ENCODE results near the gene FLNA.

GRCh38 chrX:154384284-154384892, 10.0 kb upstream of the FLNA start:
- TF ChIP-seq, protein P1, sequence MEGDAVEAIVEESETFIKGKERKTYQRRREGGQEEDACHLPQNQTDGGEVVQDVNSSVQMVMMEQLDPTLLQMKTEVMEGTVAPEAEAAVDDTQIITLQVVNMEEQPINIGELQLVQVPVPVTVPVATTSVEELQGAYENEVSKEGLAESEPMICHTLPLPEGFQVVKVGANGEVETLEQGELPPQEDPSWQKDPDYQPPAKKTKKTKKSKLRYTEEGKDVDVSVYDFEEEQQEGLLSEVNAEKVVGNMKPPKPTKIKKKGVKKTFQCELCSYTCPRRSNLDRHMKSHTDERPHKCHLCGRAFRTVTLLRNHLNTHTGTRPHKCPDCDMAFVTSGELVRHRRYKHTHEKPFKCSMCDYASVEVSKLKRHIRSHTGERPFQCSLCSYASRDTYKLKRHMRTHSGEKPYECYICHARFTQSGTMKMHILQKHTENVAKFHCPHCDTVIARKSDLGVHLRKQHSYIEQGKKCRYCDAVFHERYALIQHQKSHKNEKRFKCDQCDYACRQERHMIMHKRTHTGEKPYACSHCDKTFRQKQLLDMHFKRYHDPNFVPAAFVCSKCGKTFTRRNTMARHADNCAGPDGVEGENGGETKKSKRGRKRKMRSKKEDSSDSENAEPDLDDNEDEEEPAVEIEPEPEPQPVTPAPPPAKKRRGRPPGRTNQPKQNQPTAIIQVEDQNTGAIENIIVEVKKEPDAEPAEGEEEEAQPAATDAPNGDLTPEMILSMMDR (IDR thresholded peaks at IDR 0.05; ENCODE audit: poor library complexity), result peak; percentile 32
- TF ChIP-seq EZH2 (IDR thresholded peaks at IDR 0.05; ENCODE audit: borderline replicate concordance) (no peak), EZH2phosphoT487 (IDR thresholded peaks at IDR 0.05; ENCODE audit: low read depth, severe bottlenecking, unreplicated experiment) (no peak)

Measured in hepatocyte (in vitro differentiated cells).